NCI-H748 treated with DMSO at 0.1 percent for 48 hours (cell line): ENCODE data around the gene SETX.
A peak's percentile ranks its signal among the peaks of the same experiment; 100 is the strongest.

ENCODE experiments used
- DNase-seq: peaks from one replicate; lab custom pipeline; 2025; lab: John Stamatoyannopoulos, UW

SETX gene

GRCh38 chr9:132240841-132241482 lies 113.8 kb downstream of the SETX start:
- DNase-seq: peak; percentile 88

- DNase-seq: no peak
These were observed 114.6 kb downstream of the SETX start for GRCh38 chr9:132239999-132240840.

- DNase-seq: no peak
These were observed 115.3 kb downstream of the SETX start for GRCh38 chr9:132239518-132239917.

- no peak for DNase-seq
These were observed 115.8 kb downstream of the SETX start for GRCh38 chr9:132238992-132239391.

- no peak for DNase-seq
These were observed 116.5 kb downstream of the SETX start for GRCh38 chr9:132238026-132238972.

- DNase-seq: no peak
These were observed 117.3 kb downstream of the SETX start for GRCh38 chr9:132237481-132237880.

GRCh38 chr9:132236662-132237311 lies 118.0 kb downstream of the SETX start:
- DNase-seq: no peak

- peak; percentile 52 for DNase-seq
These were observed 118.7 kb downstream of the SETX start for GRCh38 chr9:132235894-132236661.

- DNase-seq: no peak
These were observed 119.7 kb downstream of the SETX start for GRCh38 chr9:132235125-132235524.

- no peak for DNase-seq
These were observed 120.3 kb downstream of the SETX start for GRCh38 chr9:132234535-132234934.

GRCh38 chr9:132233138-132233537 lies 121.6 kb downstream of the SETX start:
- DNase-seq: no peak

- no peak for DNase-seq
These were observed 122.3 kb downstream of the SETX start for GRCh38 chr9:132232522-132232921.

- no peak for DNase-seq
These were observed 123.6 kb downstream of the SETX start for GRCh38 chr9:132231019-132231701.

GRCh38 chr9:132230605-132231004 lies 124.2 kb downstream of the SETX start:
- no peak for DNase-seq

- DNase-seq: no peak
These were observed 126.7 kb downstream of the SETX start for GRCh38 chr9:132228062-132228461.

- DNase-seq: no peak
These were observed 128.0 kb downstream of the SETX start for GRCh38 chr9:132226571-132227430.

- no peak for DNase-seq
These were observed 130.1 kb downstream of the SETX start for GRCh38 chr9:132224645-132225044.

GRCh38 chr9:132221941-132222340 lies 132.8 kb downstream of the SETX start:
- DNase-seq: no peak

GRCh38 chr9:132218208-132218607 lies 136.6 kb downstream of the SETX start:
- DNase-seq: no peak
